PC-9 (cell line): ENCODE data around the gene UBASH3A. TPM values are rescaled to one million over a fixed set of nuclear protein-coding genes. Genes with fewer than 3 reads are reported as not detected.

Experiments used
- BruUV-seq: library from RNA; stranded (reverse); fragments of 400-500 nt; replicated peaks from 2 replicates; lab custom pipeline; 2021; lab: Mats Ljungman, UMichigan
- CTCF ChIA-PET: fragments of 300-600 bp; sonication (Branson Sonifier 250); formaldehyde crosslinking; loops from one replicate; lab custom pipeline; 2022; ENCODE audit warnings: antibody characterized with exemption; lab: Charles Lee
- POLR2A ChIA-PET: fragments of 300-600 bp; sonication (Branson Sonifier 250); formaldehyde crosslinking; loops from one replicate; lab custom pipeline; 2022; ENCODE audit warnings: antibody characterized with exemption; ENCODE audit not compliant: unreplicated experiment; lab: Charles Lee
- DNase-seq, 2 experiments: peaks; one replicate each; pipeline versions ENCODE4 v3.0.0 to v3.0.0-alpha.2; 2015 to 2022; ENCODE audit warnings: mixed read lengths in 1 of 2
- H2AFZ ChIP-seq: fragments of 200-600 bp; sonication (generic); 2 replicates; pipeline ENCODE4 v1.8.1; 2017; ENCODE audit warnings: antibody characterized with exemption
- H3F3A ChIP-seq: fragments of 200-600 bp; sonication (generic); 2 replicates; pipeline ENCODE4 v1.8.1; 2017; ENCODE audit warnings: antibody characterized with exemption, mild to moderate bottlenecking, low read depth; ENCODE audit not compliant: insufficient read depth
- H3K27ac ChIP-seq: fragments of 200-600 bp; sonication (generic); 2 replicates; pipeline ENCODE4 v1.6.1; 2016; ENCODE audit warnings: mixed run types
- H3K27me3 ChIP-seq: fragments of 200-600 bp; sonication (generic); 2 replicates; pipeline ENCODE4 v1.6.1; 2016; ENCODE audit warnings: low read depth, mixed run types; ENCODE audit not compliant: insufficient read depth
- H3K36me3 ChIP-seq: fragments of 200-600 bp; sonication (generic); 2 replicates; pipeline ENCODE4 v1.6.1; 2016; ENCODE audit warnings: low read depth, mixed run types
- H3K4me1 ChIP-seq: fragments of 200-600 bp; sonication (generic); replicated peaks from 2 replicates; pipeline ENCODE4 v1.6.1; 2016; ENCODE audit warnings: mixed run types; ENCODE audit not compliant: insufficient read depth
- H3K4me2 ChIP-seq: fragments of 200-600 bp; sonication (generic); 2 replicates; pipeline ENCODE4 v1.6.1; 2017; ENCODE audit warnings: mixed run types
- H3K4me3 ChIP-seq: fragments of 200-600 bp; sonication (generic); 2 replicates; pipeline ENCODE4 v1.6.1; 2016; ENCODE audit warnings: mixed run types
- H3K79me2 ChIP-seq: fragments of 200-600 bp; sonication (generic); 2 replicates; pipeline ENCODE4 v1.6.1; 2017; ENCODE audit warnings: low read depth, mixed run types
- H3K9me2 ChIP-seq: fragments of 200-600 bp; sonication (generic); 2 replicates; pipeline ENCODE4 v1.8.1; 2017; ENCODE audit warnings: mild to moderate bottlenecking; ENCODE audit not compliant: insufficient read depth
- H3K9me3 ChIP-seq: fragments of 200-600 bp; sonication (generic); 2 replicates; pipeline ENCODE4 v1.8.1; 2016; ENCODE audit warnings: low read depth; ENCODE audit not compliant: insufficient read depth
- H4K20me1 ChIP-seq: fragments of 200-600 bp; sonication (generic); 2 replicates; pipeline ENCODE4 v1.8.1; 2017; ENCODE audit not compliant: insufficient read depth
- EZH2 ChIP-seq: fragments of 200-600 bp; sonication (generic); IDR thresholded peaks from 2 replicates; pipeline ENCODE4 v1.8.0; 2017; ENCODE audit warnings: antibody characterized with exemption, low read depth
- intact Hi-C: fragments of 100-400 bp; cut with micrococcal nuclease; formaldehyde crosslinking; loops from one replicate; pipeline ENCODE4 v1.10.0; 2022; ENCODE audit not compliant: unreplicated experiment
- total RNA-seq: library from RNA; stranded (reverse); gene quantifications from 2 replicates; pipeline ENCODE4 v1.2.3, GENCODE V29; 2021
- TF ChIP-seq, protein P1 (sequence below): fragments of 200-600 bp; sonication (generic); conservative IDR thresholded peaks from 2 replicates; pipeline ENCODE4 v1.6.1; 2017; ENCODE audit warnings: mixed run types, antibody characterized with exemption, mild to moderate bottlenecking, moderate library complexity

UBASH3A gene
- total RNA-seq, 1 experiment from 2014 or later, result not detected

DNA sequence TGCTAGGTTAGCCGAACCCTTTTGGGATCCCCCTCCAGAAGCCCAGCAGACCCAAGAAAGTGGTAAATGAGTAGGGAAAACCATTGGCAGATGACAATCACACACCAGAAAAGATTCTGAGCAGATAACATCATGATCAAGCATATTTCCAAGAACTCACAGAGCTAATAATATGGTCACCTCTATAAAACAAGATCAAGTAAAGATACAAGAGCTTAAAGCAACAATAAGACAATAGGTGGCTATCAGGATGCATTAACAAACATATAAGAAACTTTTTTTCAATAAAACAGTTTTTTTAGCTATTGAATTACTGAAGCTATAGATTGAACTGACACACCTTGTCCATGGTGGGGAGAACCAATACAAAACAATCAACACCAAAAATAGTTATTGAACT lies 29.0 kb downstream of the UBASH3A start:
- intact Hi-C loops, result no loop called here
- BruUV-seq, result no TSS peak

DNA sequence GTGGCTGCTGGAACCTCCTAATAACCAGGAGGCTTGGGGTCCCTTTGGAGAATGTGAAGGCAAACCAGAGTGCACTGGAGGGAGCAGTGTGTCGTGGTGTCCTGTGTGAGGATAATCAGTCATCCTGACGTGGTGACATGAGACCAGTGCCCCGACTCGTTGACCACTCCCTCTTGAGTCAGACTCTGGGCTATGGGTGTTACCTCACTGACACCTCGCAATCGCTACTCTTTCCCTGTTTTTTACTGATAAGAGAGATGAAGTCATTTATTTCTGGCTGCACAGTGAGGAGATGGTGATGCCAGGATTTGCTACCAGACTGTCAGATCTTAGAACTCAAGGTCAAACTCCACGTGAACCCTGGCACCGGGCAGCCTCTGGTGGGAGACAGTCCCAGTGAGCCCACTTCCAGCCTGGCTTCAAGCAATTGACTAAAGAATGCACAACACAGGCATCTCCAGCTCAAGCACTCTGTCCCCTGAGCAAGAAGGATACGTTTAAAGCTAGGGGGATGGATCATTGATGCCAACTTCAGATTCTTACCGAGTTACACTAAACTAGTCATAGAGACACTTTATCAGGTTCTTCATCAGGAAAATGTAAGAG lies 30.3 kb downstream of the UBASH3A start:
- no TSS peak for BruUV-seq
- Histone ChIP-seq H3K9me2 (no peaks in the 10 kb centered on the region), H3K79me2 (no peaks in the 10 kb centered on the region), H3K4me3 (no peak overlapping the region), H3K27me3 (no peaks in the 10 kb centered on the region), H3K9me3 (no peaks in the 10 kb centered on the region), H3K4me2 (peak overlapping the region; percentile 24; the same call in 1 of the 2 replicates), H4K20me1 (no peaks in the 10 kb centered on the region), H2AFZ (no peak overlapping the region), H3K27ac (no peak overlapping the region), H3K36me3 (no peaks in the 10 kb centered on the region), H3F3A (no peaks in the 10 kb centered on the region), H3K4me1 (peaks cover 6% of the 10 kb centered on the region; the same call in 1 of the 2 replicates)
- peak; percentile 16 to 71 for DNase-seq
- TF ChIP-seq EZH2, result no peak
- TF ChIP-seq, protein P1, sequence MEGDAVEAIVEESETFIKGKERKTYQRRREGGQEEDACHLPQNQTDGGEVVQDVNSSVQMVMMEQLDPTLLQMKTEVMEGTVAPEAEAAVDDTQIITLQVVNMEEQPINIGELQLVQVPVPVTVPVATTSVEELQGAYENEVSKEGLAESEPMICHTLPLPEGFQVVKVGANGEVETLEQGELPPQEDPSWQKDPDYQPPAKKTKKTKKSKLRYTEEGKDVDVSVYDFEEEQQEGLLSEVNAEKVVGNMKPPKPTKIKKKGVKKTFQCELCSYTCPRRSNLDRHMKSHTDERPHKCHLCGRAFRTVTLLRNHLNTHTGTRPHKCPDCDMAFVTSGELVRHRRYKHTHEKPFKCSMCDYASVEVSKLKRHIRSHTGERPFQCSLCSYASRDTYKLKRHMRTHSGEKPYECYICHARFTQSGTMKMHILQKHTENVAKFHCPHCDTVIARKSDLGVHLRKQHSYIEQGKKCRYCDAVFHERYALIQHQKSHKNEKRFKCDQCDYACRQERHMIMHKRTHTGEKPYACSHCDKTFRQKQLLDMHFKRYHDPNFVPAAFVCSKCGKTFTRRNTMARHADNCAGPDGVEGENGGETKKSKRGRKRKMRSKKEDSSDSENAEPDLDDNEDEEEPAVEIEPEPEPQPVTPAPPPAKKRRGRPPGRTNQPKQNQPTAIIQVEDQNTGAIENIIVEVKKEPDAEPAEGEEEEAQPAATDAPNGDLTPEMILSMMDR, result no peak
- intact Hi-C loops, result no loop called here
- ChIA-PET POLR2A (no interaction called here), CTCF (no interaction called here)

More for the DNA sequence above, 29.0 kb downstream of the UBASH3A start:
- Histone ChIP-seq H2AFZ (no peak overlapping the region), H3K27ac (no peak overlapping the region), H3K4me1 (peaks cover 6% of the 10 kb centered on the region; the same call in 1 of the 2 replicates), H3K27me3 (no peaks in the 10 kb centered on the region), H3K4me3 (no peak overlapping the region), H3K36me3 (no peaks in the 10 kb centered on the region), H3F3A (no peaks in the 10 kb centered on the region), H3K4me2 (no peak overlapping the region), H3K9me2 (no peaks in the 10 kb centered on the region), H3K9me3 (no peaks in the 10 kb centered on the region), H3K79me2 (no peaks in the 10 kb centered on the region), H4K20me1 (no peaks in the 10 kb centered on the region)
- ChIA-PET CTCF (no interaction called here), POLR2A (no interaction called here)
- DNase-seq, result no peak
- TF ChIP-seq EZH2, result no peak
- TF ChIP-seq, protein P1, result no peak

DNA sequence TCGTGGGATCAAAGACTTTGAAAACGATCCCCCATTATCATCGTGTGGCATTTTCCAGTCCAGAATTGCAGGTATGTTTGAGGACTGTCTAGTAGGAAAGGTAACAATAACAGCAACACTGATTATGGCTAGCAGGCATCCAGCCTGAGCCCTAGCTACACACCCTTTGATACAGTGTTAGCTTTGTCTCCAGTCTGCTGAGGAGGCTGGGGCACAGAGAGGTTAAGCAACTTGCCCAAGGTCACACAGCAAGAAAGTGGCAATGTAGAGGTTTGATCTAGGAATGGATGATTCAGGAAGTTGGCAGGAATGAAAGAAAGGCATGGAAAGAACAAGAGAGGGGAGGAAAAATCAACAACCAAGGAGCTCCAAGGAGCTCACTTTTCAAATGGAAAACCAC lies 31.2 kb downstream of the UBASH3A start:
- Histone ChIP-seq H3K9me2 (no peaks in the 10 kb centered on the region), H3K79me2 (no peaks in the 10 kb centered on the region), H3K9me3 (no peaks in the 10 kb centered on the region), H3K27me3 (no peaks in the 10 kb centered on the region), H3K4me2 (no peak overlapping the region), H3K27ac (no peak overlapping the region), H3K36me3 (no peaks in the 10 kb centered on the region), H3K4me1 (peaks cover 6% of the 10 kb centered on the region; the same call in 1 of the 2 replicates), H3K4me3 (no peak overlapping the region), H3F3A (no peaks in the 10 kb centered on the region), H4K20me1 (no peaks in the 10 kb centered on the region), H2AFZ (no peak overlapping the region)
- DNase-seq, result no peak
- intact Hi-C loops, result no loop called here
- ChIA-PET POLR2A (no interaction called here), CTCF (no interaction called here)
- no TSS peak for BruUV-seq
- no peak for TF ChIP-seq EZH2
- TF ChIP-seq, protein P1, result no peak
